ENCODE results near the gene EVA1C.

- no peak for TF ChIP-seq POLR2A (IDR thresholded peaks at IDR 0.05; ENCODE audit: low read depth, low read length)
- TF ChIP-seq POLR2AphosphoS5 (IDR thresholded peaks at IDR 0.05; ENCODE audit: low read depth, low read length) = no peak
- TF ChIP-seq TAF1 (IDR thresholded peaks at IDR 0.05; ENCODE audit: low read depth, low read length) = no peak
- TF ChIP-seq SPI1 (IDR thresholded peaks at IDR 0.05; ENCODE audit: low read depth, low read length) = no peak
- no peak for TF ChIP-seq POU2F2 (IDR thresholded peaks at IDR 0.05; ENCODE audit: low read depth, low read length)
- TF ChIP-seq PAX5 (IDR thresholded peaks at IDR 0.05; ENCODE audit: insufficient read depth, low read length, severe bottlenecking) = no peak
Measured at GRCh38 chr21:32448803-32449594, 36.5 kb downstream of the EVA1C start.
